ENCODE results near the gene BMP8A.
A peak's percentile ranks its signal among the peaks of the same experiment; 100 is the strongest.

GRCh38 chr1:39539252-39539790 lies 47.9 kb downstream of the BMP8A start:
- peak in 5 of 7 experiments; percentile 74 to 83 (median 76) for TF ChIP-seq CTCF (IDR thresholded peaks at IDR 0.05)
- TF ChIP-seq POLR2A (IDR thresholded peaks at IDR 0.05) = no peak
- peak in 2 of 3 donors; percentile 28 to 57 for TF ChIP-seq POLR2AphosphoS5 (IDR thresholded peaks at IDR 0.05)
- no peak for TF ChIP-seq EP300 (IDR thresholded peaks at IDR 0.05)
